Stimulated activated CD4-positive, alpha-beta T cell treated with anti-CD3 and anti-CD28 coated beads, Interleukin-1b, Interleukin-23, amount 100 ng/mL, for 48 hours (primary cell): ENCODE data around the gene ST6GAL2.

Experiments
- DNase-seq: peaks from one replicate; pipeline ENCODE4 v3.0.0-alpha.2; 2020

Gene ST6GAL2

GRCh38 chr2:106863387-106863786, 22.6 kb downstream of the ST6GAL2 start:
- no peak for DNase-seq

GRCh38 chr2:106859498-106859897, 26.5 kb downstream of the ST6GAL2 start:
- no peak for DNase-seq

GRCh38 chr2:106858810-106859209, 27.2 kb downstream of the ST6GAL2 start:
- no peak for DNase-seq

- DNase-seq: no peak
Observed at GRCh38 chr2:106857882-106858478, 28.0 kb downstream of the ST6GAL2 start.

- no peak for DNase-seq
Observed at GRCh38 chr2:106853631-106854030, 32.3 kb downstream of the ST6GAL2 start.

GRCh38 chr2:106851881-106852501, 34.0 kb downstream of the ST6GAL2 start:
- no peak for DNase-seq

GRCh38 chr2:106851087-106851874, 34.7 kb downstream of the ST6GAL2 start:
- DNase-seq: no peak

- no peak for DNase-seq
Observed at GRCh38 chr2:106849253-106849652, 36.7 kb downstream of the ST6GAL2 start.

GRCh38 chr2:106847366-106847765, 38.6 kb downstream of the ST6GAL2 start:
- DNase-seq: no peak

GRCh38 chr2:106845716-106846115, 40.3 kb downstream of the ST6GAL2 start:
- DNase-seq: no peak

GRCh38 chr2:106843910-106844250, 42.1 kb downstream of the ST6GAL2 start:
- DNase-seq: no peak

- no peak for DNase-seq
Observed at GRCh38 chr2:106843001-106843909, 42.7 kb downstream of the ST6GAL2 start.

- DNase-seq: no peak
Observed at GRCh38 chr2:106841886-106842645, 43.9 kb downstream of the ST6GAL2 start.

- no peak for DNase-seq
Observed at GRCh38 chr2:106840818-106841217, 45.1 kb downstream of the ST6GAL2 start.

GRCh38 chr2:106839849-106840595, 45.9 kb downstream of the ST6GAL2 start:
- no peak for DNase-seq

GRCh38 chr2:106833256-106833655, 52.7 kb downstream of the ST6GAL2 start:
- no peak for DNase-seq

- DNase-seq: no peak
Observed at GRCh38 chr2:106831816-106832569, 54.0 kb downstream of the ST6GAL2 start.

- no peak for DNase-seq
Observed at GRCh38 chr2:106831241-106831640, 54.7 kb downstream of the ST6GAL2 start.

GRCh38 chr2:106830191-106830590, 55.8 kb downstream of the ST6GAL2 start:
- no peak for DNase-seq

GRCh38 chr2:106828119-106828518, 57.8 kb downstream of the ST6GAL2 start:
- no peak for DNase-seq

- DNase-seq: no peak
Observed at GRCh38 chr2:106827158-106827557, 58.8 kb downstream of the ST6GAL2 start.
